Activated CD4-positive, alpha-beta T cell treated with anti-CD3 and anti-CD28 coated beads for 48 hours (primary cell): ENCODE measurements around the gene SLC35G6.
"Not testable (repeated sequence)": the region's sequence is repeated elsewhere in the genome, so short reads cannot be mapped to it uniquely, and the experiment has no call there.

Source experiments
- DNase-seq: peaks from one replicate; pipeline ENCODE4 v3.0.0-alpha.2; 2020

The SLC35G6 gene

DNA sequence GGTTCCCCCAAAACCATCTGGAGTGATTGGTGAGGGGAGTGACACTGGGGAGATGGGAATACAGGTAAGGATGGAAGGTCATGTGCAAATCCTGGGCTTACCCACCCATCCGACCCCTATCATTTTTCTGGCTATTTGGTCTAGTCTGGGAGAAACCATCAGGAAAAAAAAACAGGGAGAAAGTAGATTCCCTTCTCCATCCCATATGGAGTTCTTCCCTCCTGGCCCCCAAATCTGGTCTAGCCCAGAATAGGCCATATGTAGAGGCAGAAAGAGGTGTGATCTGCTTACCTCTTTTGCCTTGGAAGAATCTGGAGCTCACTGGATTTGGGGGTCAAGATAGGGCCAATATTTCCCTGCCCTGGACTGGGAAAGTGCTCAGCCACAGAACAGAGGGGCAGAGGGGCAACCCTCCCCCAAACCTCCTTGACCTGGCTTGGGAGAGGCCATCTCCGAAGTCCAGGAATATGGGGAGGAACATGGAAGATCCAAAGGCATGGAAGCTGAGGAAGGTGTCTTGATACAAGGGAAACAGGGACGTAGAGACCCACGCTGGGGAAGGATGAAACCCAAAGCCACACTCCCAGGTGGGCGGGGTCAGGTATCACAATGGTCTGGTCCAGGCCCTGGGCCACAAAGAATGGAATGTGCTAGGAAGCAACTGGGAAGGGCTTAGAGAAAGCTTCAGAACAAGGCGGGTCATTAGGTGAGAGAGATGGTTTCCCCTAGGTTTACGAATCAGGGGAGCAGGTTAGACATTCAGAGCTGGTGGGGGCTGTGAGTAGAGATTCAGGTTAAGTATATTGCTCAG is 20.2 kb upstream of the SLC35G6 start:
- no peak for DNase-seq

DNA sequence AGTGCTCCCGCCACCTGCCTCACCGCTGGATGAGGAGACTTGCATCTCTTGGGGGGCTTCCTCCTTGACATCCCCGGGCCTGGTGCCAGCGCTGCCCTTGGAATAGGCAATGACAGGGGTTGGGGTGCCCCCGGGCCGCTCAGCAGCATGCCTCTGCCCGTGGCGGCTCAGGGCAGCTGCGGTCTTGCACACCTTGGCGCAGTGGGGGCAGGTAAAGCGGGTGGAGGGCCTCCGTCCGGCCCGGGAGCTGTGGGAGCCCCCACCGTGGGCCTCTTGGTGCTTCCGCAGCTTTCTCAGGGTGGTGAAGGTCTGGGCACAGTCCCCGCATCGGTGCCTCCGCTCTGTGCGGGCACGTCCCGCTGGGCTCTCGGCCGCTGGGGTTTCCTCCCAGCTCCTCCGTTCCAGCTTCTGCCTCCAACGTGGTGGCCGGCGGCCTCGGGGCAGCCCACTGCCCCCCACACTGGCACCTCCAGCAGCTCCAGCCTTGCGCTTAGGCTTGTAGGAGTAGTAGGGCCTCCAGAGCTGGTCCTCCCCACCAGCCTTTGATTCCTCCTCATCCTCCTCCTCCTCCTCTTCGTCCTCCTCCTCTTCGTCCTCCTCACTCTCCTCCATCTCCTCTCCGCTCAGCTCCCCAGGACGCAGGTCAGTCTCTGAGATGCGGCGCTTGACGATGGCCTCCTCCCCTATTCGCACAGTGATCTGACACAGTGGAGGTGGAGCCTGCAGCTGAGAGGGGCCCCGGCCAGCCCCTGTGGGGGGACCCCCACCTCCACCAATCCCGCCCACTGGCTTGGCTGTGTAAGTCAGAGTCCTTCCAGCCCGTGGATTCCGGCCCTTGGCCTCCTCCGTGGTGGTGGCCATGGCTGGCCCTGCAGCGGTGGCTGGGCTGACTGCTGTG is 18.5 kb upstream of the SLC35G6 start:
- DNase-seq: no peak

DNA sequence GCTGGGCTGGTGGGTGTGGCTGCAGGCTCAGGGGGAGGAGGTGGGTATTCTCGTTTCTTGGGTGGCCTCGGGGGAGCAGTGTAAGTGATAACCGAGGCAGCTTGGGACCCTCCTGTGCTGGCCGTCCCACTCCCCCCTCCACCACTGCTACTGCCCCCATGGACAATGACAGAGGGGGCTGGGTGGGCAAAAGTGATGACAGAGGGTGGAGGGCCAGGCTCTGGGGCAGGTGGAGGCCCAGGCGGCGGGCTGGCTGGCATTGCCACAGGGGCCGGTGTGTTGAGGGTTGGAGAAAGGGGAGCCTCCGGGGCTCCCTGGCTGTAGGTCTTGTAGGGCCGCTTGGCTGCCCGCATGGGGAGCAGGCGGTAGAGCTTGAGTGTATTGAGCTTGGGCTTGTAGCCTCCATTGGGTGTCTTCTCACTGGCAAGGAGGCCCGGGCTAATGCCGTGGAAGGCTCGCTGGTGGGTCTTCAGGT is 17.8 kb upstream of the SLC35G6 start:
- no peak for DNase-seq

DNA sequence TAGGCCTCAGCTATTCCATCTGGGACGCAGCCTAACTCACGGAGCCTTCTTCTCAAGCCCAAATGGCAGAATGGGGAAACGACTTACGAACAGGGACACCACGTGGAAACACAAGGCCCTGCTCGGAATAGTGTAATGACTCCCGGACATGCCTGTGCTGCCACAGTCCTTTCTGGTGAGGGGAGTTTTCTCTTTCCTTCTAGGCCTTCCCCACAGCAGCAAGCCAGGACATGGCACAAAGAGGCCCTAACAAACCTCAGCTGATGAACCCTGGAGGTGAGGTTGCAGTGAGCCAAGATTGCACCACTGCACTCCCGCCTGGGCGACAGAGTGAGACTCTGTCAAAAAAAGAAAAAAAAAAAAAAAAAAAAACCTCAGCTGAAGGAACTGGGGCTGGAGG is 17.2 kb upstream of the SLC35G6 start:
- DNase-seq: no peak

DNA sequence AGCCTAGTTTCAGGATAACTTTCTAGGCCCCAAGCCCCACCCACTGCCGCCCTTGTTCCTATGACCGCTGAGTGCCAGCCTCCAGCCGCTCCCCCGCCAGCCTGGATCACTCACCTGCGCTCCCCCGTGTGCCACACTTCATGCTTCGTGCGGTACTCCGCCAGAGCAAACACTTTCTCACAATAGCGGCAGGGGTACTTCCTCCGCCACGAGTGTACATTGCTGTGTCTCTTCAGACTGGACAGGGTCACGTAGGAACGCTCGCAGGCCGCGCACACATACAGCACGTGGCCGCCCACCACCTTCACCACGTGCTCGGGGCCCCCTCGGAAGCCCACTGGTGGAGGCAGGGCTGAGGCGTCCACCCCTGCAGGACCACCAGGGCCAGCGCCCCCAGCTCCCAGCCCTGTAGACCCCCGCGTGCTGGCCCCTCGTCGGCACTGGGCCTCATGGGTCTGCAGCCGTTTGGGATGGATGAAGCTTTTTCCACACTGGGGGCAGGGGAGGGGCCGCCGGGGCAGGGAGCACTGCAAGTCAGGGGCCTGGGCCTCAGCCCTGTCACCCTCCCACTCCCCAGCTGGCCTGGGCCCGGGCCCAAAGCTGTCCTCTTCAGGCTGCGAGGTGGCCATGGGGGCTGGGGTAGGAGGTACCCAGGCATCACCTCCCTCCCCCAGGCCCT is 15.5 kb upstream of the SLC35G6 start:
- no peak for DNase-seq

DNA sequence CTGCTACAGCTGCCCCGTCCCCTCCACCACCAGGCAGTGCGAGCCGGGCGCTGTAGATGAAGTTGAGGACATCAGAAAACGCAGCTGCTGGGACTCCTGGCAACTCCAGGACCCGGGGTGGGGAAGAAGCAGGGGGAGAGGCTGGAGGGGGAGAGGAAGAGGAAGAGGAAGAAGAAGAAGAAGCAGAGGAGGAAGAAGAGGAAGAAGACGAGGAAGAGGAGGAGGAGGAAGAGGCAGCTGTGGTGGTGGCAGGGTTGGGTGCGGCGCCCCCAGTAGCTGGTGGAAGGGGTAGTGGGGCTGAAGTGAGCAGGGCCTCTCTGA is 15.0 kb upstream of the SLC35G6 start:
- DNase-seq: no peak

DNA sequence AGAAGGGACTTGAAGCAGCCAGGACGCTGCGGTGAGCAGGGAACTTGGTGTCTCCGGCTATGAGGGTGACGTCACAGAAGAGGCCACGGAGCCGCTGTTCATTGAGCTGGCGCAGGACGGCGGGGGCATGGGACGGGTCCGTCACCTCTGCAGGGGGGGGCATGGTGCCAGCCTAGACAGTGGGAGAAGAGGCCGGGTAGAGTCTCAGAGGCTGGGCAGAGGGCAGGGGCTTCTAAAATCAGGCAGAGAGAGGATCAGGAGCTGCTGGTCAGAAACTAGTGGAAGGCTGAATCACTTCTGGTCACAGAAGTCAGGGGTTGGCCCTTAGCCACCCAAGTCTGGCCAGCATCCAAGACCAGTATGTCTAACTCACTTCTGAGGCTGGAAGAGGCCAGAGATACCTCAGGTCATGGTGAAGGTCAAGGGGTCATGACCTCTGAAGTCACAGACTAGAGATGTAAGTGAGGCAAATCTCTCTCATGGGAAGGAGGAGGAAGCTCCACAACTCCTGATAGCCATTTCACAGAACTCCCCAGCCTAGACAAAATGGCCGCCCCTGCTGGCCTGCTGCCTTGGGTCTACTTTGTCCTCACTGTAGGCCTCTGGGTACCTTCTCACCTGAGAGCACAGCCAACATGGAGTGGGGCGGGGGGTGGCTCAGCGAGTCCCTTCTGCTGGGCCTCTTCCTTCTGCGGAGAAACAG is 14.5 kb upstream of the SLC35G6 start:
- no peak for DNase-seq

DNA sequence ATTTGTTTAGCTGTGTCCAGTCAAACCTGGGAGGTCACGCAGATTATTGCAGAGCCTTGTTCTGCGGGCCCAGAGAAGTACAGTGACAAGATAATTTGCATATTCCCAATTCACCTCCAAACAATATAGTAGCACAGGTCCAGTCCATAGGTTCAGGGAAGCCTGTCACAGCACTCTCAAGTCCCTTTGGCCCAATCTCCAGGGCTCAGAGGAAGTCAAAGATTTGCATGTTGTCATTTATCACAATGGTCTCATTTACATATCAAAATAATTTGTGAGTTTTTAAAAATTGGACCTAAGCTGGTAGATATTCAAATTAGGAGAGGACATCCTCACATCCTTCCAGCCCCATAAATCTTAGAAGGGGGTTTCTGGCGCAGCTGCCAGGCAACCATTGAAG is 13.7 kb upstream of the SLC35G6 start:
- no peak for DNase-seq

DNA sequence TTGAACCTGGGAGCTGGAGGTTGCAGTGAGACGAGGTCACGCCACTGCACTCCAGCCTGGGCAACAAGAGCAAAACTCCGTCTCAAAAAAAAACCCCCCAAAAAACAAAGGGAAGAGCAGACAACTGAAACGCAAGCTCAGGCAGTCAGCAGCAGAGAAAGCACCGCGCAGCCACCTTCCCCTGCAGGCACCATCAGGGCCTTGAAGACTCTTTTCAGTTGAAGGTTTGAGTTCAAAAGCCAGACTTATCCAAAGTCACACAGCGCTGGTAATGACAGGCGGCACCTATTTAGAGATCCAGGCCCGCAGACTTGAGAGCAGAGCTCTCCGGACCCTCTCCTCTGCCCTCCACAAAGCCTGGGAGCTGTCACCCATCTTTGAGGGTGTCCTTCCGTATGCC is 13.0 kb upstream of the SLC35G6 start:
- DNase-seq: no peak

DNA sequence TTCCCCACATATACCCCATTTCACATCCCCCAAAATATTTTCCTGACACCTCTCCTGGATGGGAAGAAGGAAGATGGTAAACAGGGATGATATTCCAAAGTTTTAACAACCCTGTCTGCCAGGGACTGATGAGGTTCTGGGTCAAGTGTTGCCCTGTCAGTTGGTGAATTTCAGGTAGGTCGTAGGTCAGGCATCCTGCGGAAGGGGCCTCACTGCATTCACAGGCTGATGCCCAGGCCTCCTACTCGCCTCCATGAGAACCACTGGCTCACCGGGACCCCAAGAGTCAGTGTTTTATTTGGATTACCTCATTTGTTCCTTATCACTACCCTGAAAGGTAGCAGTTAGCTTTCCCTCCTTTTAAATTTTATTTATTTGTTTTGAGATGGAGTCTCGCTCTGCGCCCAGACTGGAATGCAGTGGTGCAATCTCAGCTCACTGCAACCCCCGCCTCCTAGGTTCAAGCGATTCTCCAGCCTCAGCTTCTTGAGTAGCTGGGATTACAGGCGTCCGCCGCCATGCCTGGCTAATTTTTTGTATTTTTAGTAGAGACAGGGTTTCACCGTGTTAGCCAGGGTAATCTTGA is 12.3 kb upstream of the SLC35G6 start:
- DNase-seq: no peak

DNA sequence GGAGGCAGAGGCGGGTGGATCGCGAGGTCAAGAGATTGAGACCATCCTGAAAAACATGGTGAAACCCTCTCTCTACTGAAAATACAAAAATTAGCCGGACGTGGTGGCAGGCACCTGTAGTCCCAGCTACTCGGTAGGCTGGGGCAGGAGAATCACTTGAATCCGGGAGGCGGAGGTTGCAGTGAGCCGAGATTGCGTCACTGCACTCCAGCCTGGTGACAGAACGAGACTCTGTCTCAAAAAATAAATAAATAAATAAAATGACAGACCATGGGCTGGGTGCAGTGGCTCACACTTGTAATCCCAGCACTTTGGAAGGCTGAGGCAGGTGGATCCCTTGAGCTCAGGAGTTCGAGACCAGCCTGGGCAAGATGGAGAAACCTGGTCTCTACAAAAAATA is 11.4 kb upstream of the SLC35G6 start:
- DNase-seq: not testable (repeated sequence)

DNA sequence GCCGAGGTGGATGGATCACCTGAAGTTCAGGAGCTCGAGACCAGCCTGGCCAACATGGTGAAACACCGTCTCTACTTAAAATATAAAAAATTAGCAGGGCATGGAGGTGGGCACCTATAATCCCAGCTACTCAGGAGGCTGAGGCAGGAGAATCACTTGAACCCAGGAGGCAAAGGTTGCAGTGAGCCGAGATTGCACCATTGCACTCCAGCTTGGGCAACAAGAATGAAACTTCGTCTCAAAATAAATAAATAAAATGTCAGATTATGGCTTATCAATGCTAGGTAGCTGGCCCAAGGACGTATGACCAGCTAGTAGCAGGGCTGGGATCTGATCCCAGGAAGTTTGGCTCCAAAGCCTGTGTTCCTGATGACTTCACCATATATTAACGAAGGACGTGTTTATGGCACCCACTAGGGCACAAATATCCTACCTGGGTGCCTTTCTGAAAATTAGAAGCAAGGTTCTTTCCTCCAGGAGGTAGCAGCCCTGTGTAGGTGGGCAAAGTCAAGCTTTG is 10.7 kb upstream of the SLC35G6 start:
- DNase-seq: not testable (repeated sequence)

DNA sequence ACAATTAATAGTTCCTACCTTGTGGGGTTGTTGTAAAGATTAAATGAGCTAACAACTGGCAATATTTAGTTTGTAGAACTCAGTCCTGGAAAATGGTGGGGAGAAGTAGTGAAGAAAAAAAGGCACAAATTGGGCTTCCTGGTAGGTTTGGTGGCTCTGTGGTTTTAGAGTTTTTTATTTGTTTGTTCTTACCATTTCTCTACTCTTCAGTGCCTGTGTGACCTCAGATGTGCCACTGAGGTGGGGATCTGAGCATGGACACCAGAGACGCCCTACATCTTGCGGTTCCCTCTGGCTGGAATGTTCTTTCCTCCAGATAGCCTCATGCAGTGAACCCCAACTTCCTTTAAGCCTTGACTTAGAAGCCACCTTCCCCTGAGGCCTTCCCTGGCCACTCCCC is 9.5 kb upstream of the SLC35G6 start:
- DNase-seq: no peak

DNA sequence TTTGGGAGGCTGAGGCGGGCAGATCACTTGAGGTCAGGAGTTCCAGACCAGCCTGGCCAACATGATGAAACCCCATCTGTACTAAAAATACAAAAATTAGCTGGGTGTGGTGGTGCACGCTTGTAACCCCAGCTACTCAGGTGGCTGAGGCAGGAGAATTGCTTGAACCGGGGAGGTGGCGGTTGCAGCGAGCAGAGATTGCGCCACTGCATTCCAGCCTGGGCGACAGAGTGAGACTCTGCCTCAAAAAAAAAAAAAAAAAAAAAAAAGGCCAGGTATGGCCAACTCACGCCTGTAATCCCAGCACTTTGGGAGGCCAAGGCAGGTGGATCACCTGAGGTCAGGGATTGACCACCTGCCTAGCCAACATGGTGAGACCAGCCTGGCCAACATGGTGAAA is 6.5 kb upstream of the SLC35G6 start:
- not testable (repeated sequence) for DNase-seq

DNA sequence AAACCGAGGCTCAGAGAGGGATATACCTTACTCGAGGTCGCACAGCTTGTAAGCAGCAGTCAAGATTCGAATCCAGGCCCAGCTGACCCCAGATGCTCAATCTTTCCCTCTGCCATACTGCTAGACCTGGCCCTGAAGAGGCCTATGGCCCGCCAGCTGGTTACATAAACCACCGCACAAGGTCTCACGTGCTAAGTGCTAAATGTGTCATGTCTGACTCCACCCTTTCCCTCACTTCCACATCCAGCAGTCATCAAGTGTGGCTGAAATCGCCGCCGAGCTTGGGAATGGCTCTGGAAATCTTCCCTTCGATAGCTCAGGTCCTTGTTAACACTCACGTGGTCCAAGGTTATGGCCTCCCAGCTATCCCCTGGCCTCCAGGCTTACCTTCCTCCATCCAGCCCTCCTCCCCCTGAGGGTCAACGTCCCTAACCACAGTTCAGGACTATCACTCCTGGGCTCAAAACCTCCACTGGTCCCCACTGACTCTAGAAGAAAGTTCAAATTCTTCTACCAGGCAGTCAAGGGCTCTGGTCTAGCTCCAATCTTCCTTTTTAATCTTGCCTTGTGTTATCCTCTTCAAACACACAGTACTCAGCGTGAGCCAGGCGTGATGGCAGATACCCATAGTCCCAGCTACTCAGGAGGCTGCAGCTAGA is 5.4 kb upstream of the SLC35G6 start:
- DNase-seq: no peak

DNA sequence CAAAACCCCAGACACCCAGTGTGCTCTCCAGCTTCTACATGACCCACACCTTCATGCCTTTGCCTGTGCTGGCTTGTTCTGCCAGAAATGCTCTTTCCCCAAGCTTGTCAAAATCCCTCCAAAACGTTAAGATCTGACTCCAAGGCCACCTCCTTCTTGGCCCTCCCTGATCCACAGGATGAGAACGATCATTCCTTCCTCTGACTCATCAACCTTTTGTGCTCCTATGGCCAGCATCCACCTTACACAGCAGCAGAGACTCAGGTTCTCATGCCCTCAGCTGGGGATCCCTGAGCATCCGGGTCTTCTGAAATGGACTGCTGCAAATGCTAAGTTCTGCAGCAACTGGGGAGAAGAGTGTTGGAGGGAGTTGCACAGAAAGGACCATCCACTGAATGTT is 4.8 kb upstream of the SLC35G6 start:
- DNase-seq: no peak

DNA sequence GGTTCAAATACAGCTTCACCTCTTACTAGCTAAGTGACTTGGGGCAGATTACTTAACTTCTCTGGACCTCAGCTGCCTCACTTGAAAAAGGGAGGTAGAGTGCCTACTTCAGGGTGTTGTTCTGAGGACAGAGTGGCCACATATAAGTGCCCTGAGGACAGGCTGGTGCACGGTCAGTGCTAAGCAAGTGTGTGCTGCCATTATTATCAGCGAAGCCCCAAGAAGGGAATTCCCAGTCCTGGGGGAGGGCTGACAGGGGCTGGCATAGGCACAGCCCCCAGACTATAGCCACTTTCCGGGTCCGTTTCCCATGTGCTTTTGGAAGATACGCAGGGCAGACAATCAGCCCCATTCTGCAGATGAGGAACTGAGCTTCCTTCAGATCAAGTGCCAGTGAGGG is 4.3 kb upstream of the SLC35G6 start:
- no peak for DNase-seq

DNA sequence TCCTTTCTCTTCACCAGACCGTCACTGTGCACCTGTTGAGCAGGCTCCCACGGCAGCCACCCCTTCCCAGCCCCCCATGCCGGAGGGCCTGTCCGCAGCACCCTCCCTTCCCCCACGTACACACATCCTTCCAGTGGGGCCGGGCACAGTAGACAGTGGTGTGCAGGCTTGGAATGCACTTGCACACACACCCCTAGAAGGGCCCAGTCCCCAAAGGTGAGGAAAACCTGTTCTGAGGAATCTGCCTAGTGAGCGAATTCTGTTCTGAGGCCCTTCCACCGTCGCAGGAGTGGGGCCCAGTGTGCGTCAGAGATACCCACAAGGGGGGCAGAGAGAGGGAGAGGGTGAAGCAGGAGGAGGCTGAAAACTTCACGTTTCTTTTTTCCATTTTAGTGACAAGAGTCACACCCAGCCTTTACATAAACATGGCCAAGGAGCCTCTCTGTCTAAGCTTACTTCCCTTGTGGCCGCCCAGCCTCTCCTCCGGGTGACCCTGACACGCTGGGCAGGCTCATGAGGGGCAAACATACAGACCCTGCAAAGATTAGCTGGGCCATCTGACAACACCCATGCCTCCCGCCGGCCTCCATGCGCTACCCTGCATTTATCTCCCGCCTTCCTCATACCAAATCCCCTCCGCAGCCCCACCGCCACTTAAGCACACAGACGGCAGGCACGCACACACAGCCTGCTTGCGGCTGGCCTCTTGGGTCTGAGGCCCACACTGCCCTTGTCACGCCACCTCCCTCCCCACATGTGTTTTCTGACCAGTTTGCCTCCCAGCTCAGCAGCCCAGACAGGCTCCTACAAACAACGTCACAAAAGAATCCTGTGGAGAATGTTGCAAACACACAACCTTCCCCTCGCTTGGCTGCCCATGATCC is 3.6 kb upstream of the SLC35G6 start:
- peak; percentile 37 for DNase-seq

DNA sequence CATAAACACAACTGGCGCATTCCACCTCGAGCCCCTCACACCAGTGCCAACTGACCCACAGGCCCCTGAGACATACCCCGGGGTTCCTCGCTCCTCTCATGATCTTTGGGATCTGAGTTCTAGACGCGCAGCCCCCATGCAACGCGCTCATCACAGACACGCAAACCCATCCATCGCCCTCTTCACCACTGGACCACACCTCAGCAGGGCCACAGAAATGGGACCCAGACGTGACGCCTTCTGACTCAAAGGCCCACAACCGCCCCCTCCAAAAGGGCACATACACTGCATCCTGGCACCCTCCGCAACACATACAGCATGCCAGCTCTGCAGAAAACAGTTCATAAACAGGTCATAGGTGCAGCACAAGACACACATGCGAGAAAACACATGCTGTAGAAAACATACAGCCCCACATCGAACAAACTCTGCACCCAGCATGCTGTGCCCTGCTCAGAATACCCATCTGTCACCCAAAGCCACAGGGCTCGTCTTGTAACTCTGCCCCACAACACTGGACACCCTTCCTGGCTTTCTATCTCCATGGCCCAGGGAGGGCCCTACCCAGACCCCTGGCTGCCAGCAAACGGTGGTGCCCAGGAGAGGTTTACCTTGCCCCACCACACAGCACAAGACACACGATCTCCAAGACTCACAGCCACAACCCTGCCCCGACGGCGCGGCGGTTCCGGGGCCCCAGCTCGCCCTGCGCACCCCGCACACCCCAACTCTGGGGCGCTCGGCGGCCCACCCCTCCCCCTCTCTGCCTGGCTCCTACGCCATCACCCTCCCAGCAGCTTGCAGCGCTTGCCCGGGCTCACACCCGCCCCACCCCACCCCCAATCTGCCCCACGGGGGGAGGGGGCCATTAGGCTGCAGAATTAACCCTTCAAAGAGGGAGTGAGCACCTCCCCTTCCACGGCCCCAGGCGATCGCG is 2.7 kb upstream of the SLC35G6 start:
- DNase-seq: peak; percentile 68
